HEK293 (cell line): ENCODE results near the gene SULT4A1.
"Not testable (repeated sequence)": the region's sequence is repeated elsewhere in the genome, so short reads cannot be mapped to it uniquely, and the experiment has no call there.

Source experiments
- CTCF ChIA-PET: fragments of 350-600 bp; formaldehyde crosslinking; extraction: SDS; loops from one replicate; lab custom pipeline; 2021; ENCODE audit warnings: antibody characterized with exemption; lab: Yijun Ruan, JAX
- POLR2A ChIA-PET: fragments of 300-600 bp; formaldehyde crosslinking; extraction: SDS; loops from one replicate; lab custom pipeline; 2020; ENCODE audit warnings: antibody characterized with exemption, inconsistent platforms; lab: Yijun Ruan, JAX
- H3K27ac ChIP-seq: fragments of 200-500 bp; sonication (Bioruptor generic); 2 replicates; pipeline ENCODE4 v1.5.1; 2014; ENCODE audit warnings: low read depth, low read length, control low read depth, inconsistent platforms; ENCODE audit errors: extremely low read depth
- H3K36me3 ChIP-seq, 2 experiments: fragments of 200-500 bp in 1 of 2; sonication (Bioruptor generic) in 1 of 2; 1 replicate in 1 of 2; 2 replicates in 1 of 2; pipeline ENCODE4 v1.5.1; 2014 to 2017; ENCODE audit warnings: inconsistent platforms in 2 of 2, low read length in 2 of 2; ENCODE audit not compliant: control insufficient read depth in 2 of 2, insufficient read depth in 1 of 2
- H3K4me1 ChIP-seq: fragments of 200-500 bp; sonication (Bioruptor generic); 2 replicates; pipeline ENCODE4 v1.5.1; 2014; ENCODE audit warnings: mild to moderate bottlenecking, low read length, inconsistent platforms; ENCODE audit not compliant: control insufficient read depth, insufficient read depth
- H3K4me3 ChIP-seq: 2 replicates; pipeline ENCODE4 v1.5.1; 2011; ENCODE audit warnings: low read depth, mild to moderate bottlenecking, control low read depth, low read length, moderate library complexity
- H3K9me3 ChIP-seq: fragments of 200-500 bp; sonication (Bioruptor generic); 2 replicates; pipeline ENCODE4 v1.5.1; 2014; ENCODE audit warnings: low read depth, low read length, inconsistent platforms; ENCODE audit not compliant: control insufficient read depth, insufficient read depth
- BCL11A ChIP-seq: fragments of 450-650 bp; formaldehyde crosslinking; IDR thresholded peaks from 2 replicates; pipeline ENCODE4 v1.5.1; 2016; ENCODE audit warnings: low read depth, missing biosample characterization, missing genetic modification characterization
- GLIS1 ChIP-seq: fragments of 450-650 bp; formaldehyde crosslinking; IDR thresholded peaks from 2 replicates; pipeline ENCODE4 v1.5.1; 2016; ENCODE audit warnings: missing biosample characterization, missing genetic modification characterization
- GLIS2 ChIP-seq: fragments of 450-650 bp; formaldehyde crosslinking; IDR thresholded peaks from 2 replicates; pipeline ENCODE4 v1.5.1; 2016; ENCODE audit warnings: missing biosample characterization, missing genetic modification characterization
- HOXD13 ChIP-seq: sonication (generic); formaldehyde crosslinking; IDR thresholded peaks from 2 replicates; pipeline ENCODE4 v1.8.0; 2022; ENCODE audit warnings: missing genetic modification reagents, borderline replicate concordance
- IKZF3 ChIP-seq: fragments of 450-650 bp; IDR thresholded peaks from 2 replicates; pipeline ENCODE4 v1.5.0; 2018; ENCODE audit warnings: missing biosample characterization, mild to moderate bottlenecking, missing genetic modification characterization, moderate library complexity
- KLF16 ChIP-seq: fragments of 450-650 bp; formaldehyde crosslinking; IDR thresholded peaks from 2 replicates; pipeline ENCODE4 v1.5.1; 2017; ENCODE audit warnings: missing biosample characterization, missing genetic modification characterization
- REST ChIP-seq: fragments of 450-650 bp; formaldehyde crosslinking; IDR thresholded peaks from 2 replicates; pipeline ENCODE4 v1.5.1; 2016; ENCODE audit warnings: missing biosample characterization, missing genetic modification characterization
- SCRT1 ChIP-seq: fragments of 450-650 bp; formaldehyde crosslinking; IDR thresholded peaks from 2 replicates; pipeline ENCODE4 v1.5.1; 2016; ENCODE audit warnings: missing biosample characterization, missing genetic modification characterization, borderline replicate concordance
- TRIM28 ChIP-seq: IDR thresholded peaks from 2 replicates; pipeline ENCODE4 v1.6.1; 2011; ENCODE audit warnings: low read length, control low read depth, borderline replicate concordance
- ZIC2 ChIP-seq: fragments of 450-650 bp; formaldehyde crosslinking; IDR thresholded peaks from 2 replicates; pipeline ENCODE4 v1.5.1; 2016; ENCODE audit warnings: missing biosample characterization, missing genetic modification characterization
- ZNF19 ChIP-seq: fragments of 450-650 bp; formaldehyde crosslinking; IDR thresholded peaks from 2 replicates; pipeline ENCODE4; 2016; ENCODE audit warnings: missing biosample characterization, missing genetic modification characterization, low read depth
- ZNF335 ChIP-seq: fragments of 450-650 bp; formaldehyde crosslinking; conservative IDR thresholded peaks from 2 replicates; pipeline ENCODE4 v1.5.1; 2016; ENCODE audit warnings: missing biosample characterization, missing genetic modification characterization
- ZNF48 ChIP-seq: fragments of 450-650 bp; formaldehyde crosslinking; IDR thresholded peaks from 2 replicates; pipeline ENCODE4 v1.5.1; 2016; ENCODE audit warnings: missing biosample characterization, missing genetic modification characterization
- ZNF513 ChIP-seq: fragments of 450-650 bp; IDR thresholded peaks from 2 replicates; pipeline ENCODE4 v1.5.1; 2018; ENCODE audit warnings: missing biosample characterization, missing genetic modification characterization
- ZNF561 ChIP-seq: fragments of 450-650 bp; IDR thresholded peaks from 2 replicates; pipeline ENCODE4 v1.5.1; 2018; ENCODE audit warnings: missing biosample characterization, missing genetic modification characterization, borderline replicate concordance
- ZNF571 ChIP-seq: fragments of 450-650 bp; formaldehyde crosslinking; IDR thresholded peaks from 2 replicates; pipeline ENCODE4 v1.5.0; 2017; ENCODE audit warnings: missing biosample characterization, missing genetic modification characterization
- ZNF626 ChIP-seq: fragments of 450-650 bp; sonication (Bioruptor Pico); formaldehyde crosslinking; IDR thresholded peaks from 2 replicates; pipeline ENCODE4 v1.5.1; 2018; ENCODE audit warnings: missing biosample characterization, missing genetic modification characterization, inconsistent platforms
- ZNF792 ChIP-seq: fragments of 450-650 bp; formaldehyde crosslinking; IDR thresholded peaks from 2 replicates; pipeline ENCODE4 v1.5.1; 2016; ENCODE audit warnings: missing biosample characterization, missing genetic modification characterization
- ZSCAN16 ChIP-seq: fragments of 450-650 bp; formaldehyde crosslinking; IDR thresholded peaks from 2 replicates; pipeline ENCODE4 v1.5.1; 2016; ENCODE audit warnings: missing biosample characterization, missing genetic modification characterization
- ZXDB ChIP-seq: fragments of 450-650 bp; formaldehyde crosslinking; IDR thresholded peaks from 2 replicates; pipeline ENCODE4 v1.5.1; 2016; ENCODE audit warnings: missing biosample characterization, missing genetic modification characterization
- TF ChIP-seq, protein P1 (sequence below): sonication (generic); formaldehyde crosslinking; IDR thresholded peaks from 2 replicates; pipeline ENCODE4 v1.8.1; 2022; ENCODE audit warnings: mild to moderate bottlenecking, moderate library complexity, missing genetic modification reagents

Gene SULT4A1

GRCh38 chr22:43876866-43877509, 14.7 kb upstream of the SULT4A1 start:
- no peaks in the 10 kb centered on the region for H3K4me1 ChIP-seq
- CTCF ChIA-PET, result interaction anchor here (0.6 to 1.7 kb wide), 7 partner anchors 8 to 280 kb away, joined by 3 to 12 read pairs (median 3); no protein-coding TSS in a partner anchor
- no peaks in the 10 kb centered on the region for H3K36me3 ChIP-seq
- no peak overlapping the region for H3K4me3 ChIP-seq
- POLR2A ChIA-PET, result no interaction called here
- TF ChIP-seq GLIS2 (tag by site-specific recombination) (no peak), ZIC2 (tag by site-specific recombination) (peak; percentile 67; the same call in 1 of the 2 replicates), ZNF513 (tag by site-specific recombination) (no peak), ZNF19 (no peak)
- H3K9me3 ChIP-seq, result no peaks in the 10 kb centered on the region
- no peak overlapping the region for H3K27ac ChIP-seq

GRCh38 chr22:43869799-43870198, 7.5 kb upstream of the SULT4A1 start:
- TF ChIP-seq KLF16 (no peak), SCRT1 (no peak), ZNF561 (tag by site-specific recombination) (no peak), TRIM28 (no peak), BCL11A (no peak), ZSCAN16 (tag by site-specific recombination) (no peak), ZNF335 (tag by site-specific recombination) (no peak), ZNF48 (tag by site-specific recombination) (no peak), ZNF792 (no peak), GLIS1 (tag by site-specific recombination) (no peak), ZXDB (tag by site-specific recombination) (no peak)
- Histone ChIP-seq H3K36me3 (no peaks in the 10 kb centered on the region), H3K4me1 (no peaks in the 10 kb centered on the region), H3K27ac (no peak overlapping the region), H3K4me3 (no peak overlapping the region), H3K9me3 (no peaks in the 10 kb centered on the region)
- ChIA-PET POLR2A (no interaction called here), CTCF (interaction anchor here (2.1 kb wide), 1 partner anchor 15 kb away, joined by 9 read pairs; no protein-coding TSS in a partner anchor)

GRCh38 chr22:43869001-43869400, 6.7 kb upstream of the SULT4A1 start:
- POLR2A ChIA-PET, H3K36me3 ChIP-seq, H3K9me3 ChIP-seq: not testable (repeated sequence)
- CTCF ChIA-PET, result interaction anchor here (0.7 to 2.3 kb wide), 3 partner anchors 16 to 18 kb away, joined by 3 to 10 read pairs (median 9); no protein-coding TSS in a partner anchor
- TF ChIP-seq ZIC2 (tag by site-specific recombination), result 0 out of 2 replicates have a peak, but pooled peaks have one; percentile 9
- TF ChIP-seq, all 188 proteins: peak for 1; not testable (repeated sequence) for 187
- H3K4me1 ChIP-seq, H3K4me3 ChIP-seq, H3K27ac ChIP-seq: not testable (repeated sequence)

GRCh38 chr22:43867839-43868635, 5.7 kb upstream of the SULT4A1 start:
- H3K4me3 ChIP-seq, result no peak overlapping the region
- no peaks in the 10 kb centered on the region for H3K9me3 ChIP-seq
- ChIA-PET POLR2A (no interaction called here), CTCF (interaction anchor here (1.0 to 2.7 kb wide), 3 partner anchors 9 to 17 kb away, joined by 3 to 23 read pairs (median 10); no protein-coding TSS in a partner anchor)
- no peaks in the 10 kb centered on the region for H3K36me3 ChIP-seq
- H3K4me1 ChIP-seq, result no peaks in the 10 kb centered on the region
- TF ChIP-seq HOXD13 (CRISPR knock-in tag), result 0 out of 2 replicates have a peak, but pooled peaks have one; percentile 56
- TF ChIP-seq ZNF626 (tag by site-specific recombination), result no peak
- no peak for TF ChIP-seq ZNF19
- TF ChIP-seq, protein P1, sequence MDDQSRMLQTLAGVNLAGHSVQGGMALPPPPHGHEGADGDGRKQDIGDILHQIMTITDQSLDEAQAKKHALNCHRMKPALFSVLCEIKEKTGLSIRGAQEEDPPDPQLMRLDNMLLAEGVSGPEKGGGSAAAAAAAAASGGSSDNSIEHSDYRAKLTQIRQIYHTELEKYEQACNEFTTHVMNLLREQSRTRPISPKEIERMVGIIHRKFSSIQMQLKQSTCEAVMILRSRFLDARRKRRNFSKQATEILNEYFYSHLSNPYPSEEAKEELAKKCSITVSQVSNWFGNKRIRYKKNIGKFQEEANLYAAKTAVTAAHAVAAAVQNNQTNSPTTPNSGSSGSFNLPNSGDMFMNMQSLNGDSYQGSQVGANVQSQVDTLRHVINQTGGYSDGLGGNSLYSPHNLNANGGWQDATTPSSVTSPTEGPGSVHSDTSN (CRISPR knock-in tag), result peak; percentile 69; the same call in 1 of the 2 replicates
- TF ChIP-seq ZNF571 (tag by site-specific recombination), result no peak
- peak; percentile 97 for TF ChIP-seq REST
- TF ChIP-seq IKZF3 (tag by site-specific recombination), result peak; percentile 67
- H3K27ac ChIP-seq, result no peak overlapping the region
